Immature natural killer cell (primary cell): ENCODE measurements around the gene CAV2. TPM values are rescaled to one million over a fixed set of nuclear protein-coding genes. Genes with fewer than 3 reads are reported as not detected.
"Not testable (repeated sequence)": the region's sequence is repeated elsewhere in the genome, so short reads cannot be mapped to it uniquely, and the experiment has no call there.

Experiments
- DNase-seq, 3 donors: peaks; one replicate each; pipeline ENCODE4 v3.0.0; 2022; ENCODE audit warnings: mixed read lengths in 1 of 3
- H3K27ac Mint-ChIP-seq, 6 donors: one replicate each; pipeline ENCODE4 v1.8.0; 2020; ENCODE audit warnings: mixed read lengths in 6 of 6, mild to moderate bottlenecking in 5 of 6, inconsistent platforms in 4 of 6, moderate library complexity in 3 of 6
- H3K27me3 Mint-ChIP-seq, 3 donors: one replicate each; pipeline ENCODE4 v1.8.0; 2020 to 2021; ENCODE audit warnings: low read depth in 3 of 3, mild to moderate bottlenecking in 3 of 3, mixed read lengths in 3 of 3, moderate library complexity in 3 of 3, inconsistent platforms in 1 of 3
- H3K36me3 Mint-ChIP-seq, 3 donors: one replicate each; pipeline ENCODE4 v1.8.0; 2020; ENCODE audit warnings: mixed read lengths in 3 of 3, inconsistent platforms in 2 of 3, mild to moderate bottlenecking in 2 of 3
- H3K4me1 Mint-ChIP-seq, 2 donors: one replicate each; pipeline ENCODE4 v1.8.0; 2020; ENCODE audit warnings: inconsistent platforms in 2 of 2, mild to moderate bottlenecking in 2 of 2, mixed read lengths in 2 of 2, moderate library complexity in 1 of 2
- H3K4me3 Mint-ChIP-seq, 5 donors: one replicate each; pipeline ENCODE4 v1.8.0; 2020; ENCODE audit warnings: mild to moderate bottlenecking in 5 of 5, mixed read lengths in 5 of 5, inconsistent platforms in 3 of 5, moderate library complexity in 3 of 5
- H3K9me3 Mint-ChIP-seq, 6 donors: one replicate each; pipeline ENCODE4 v1.8.0; 2020; ENCODE audit warnings: mild to moderate bottlenecking in 6 of 6, mixed read lengths in 6 of 6, inconsistent platforms in 4 of 6, moderate library complexity in 3 of 6
- polyA plus RNA-seq, 3 donors: library from polyadenylated mRNA; unstranded; fragments of 300-500 nt; fragmentation: Illumina TruSeq; gene quantifications; one replicate each; pipeline ENCODE4 v1.2.3, GENCODE V29; 2021

CAV2 gene
- polyA plus RNA-seq, 3 donors from 2014 or later: not detected

DNA sequence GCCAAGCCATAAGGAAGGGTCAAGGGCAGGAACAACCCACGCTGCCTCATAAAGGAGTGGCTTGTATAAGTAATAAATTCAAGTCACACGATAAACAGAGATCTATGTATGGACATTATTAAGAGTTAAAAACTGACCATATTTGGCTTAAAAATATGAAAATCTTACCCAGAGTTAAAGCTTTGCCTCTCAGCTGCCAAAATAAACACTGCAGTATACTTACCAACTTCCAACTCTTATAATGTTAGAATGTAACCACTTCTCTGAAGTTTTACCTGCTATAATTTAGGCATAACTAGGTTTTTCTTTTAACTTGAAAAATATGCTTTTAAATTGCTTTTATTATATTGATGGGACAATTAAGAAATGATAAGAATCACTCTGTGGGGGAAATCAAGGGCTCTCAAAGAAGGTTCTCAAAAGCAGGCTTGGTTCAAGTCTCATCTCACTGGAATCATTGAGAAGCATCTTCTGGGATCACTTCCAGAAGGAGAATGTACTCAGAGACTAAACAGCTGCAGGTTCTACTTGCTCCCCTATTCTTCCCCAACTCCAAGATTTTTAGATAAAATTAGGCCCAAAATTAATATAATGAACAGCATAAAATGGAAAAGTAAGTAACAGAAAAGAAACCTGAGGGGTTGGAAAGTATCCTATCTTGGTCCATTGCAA lies 16.1 kb upstream of the CAV2 start:
- Mint-ChIP-seq H3K27me3 (peaks cover 2 to 13% (median 8%) of the 10 kb centered on the region in 3 donors), H3K4me3 (no peak overlapping the region), H3K4me1 (no peaks in the 10 kb centered on the region), H3K36me3 (no peaks in the 10 kb centered on the region), H3K27ac (no peak overlapping the region), H3K9me3 (no peaks in the 10 kb centered on the region)
- DNase-seq: no peak

DNA sequence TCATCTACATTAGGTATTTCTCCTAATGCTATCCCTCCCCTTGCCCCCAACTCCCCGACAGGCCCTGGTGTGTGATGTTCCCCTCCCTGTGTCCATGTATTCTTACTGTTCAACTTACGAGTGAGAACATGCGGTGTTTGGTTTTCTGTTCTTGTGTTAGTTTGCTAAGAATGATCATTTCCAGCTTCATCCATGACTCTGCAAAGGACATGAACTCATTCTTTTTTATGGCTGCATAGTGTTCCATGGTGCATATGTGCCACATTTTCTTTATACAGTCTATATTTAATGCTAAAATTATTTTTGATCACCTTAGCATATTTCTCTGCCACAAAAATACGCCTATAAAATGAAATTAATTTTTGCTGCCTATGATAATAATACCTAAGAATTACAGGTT lies 15.1 kb upstream of the CAV2 start:
- not testable (repeated sequence) for H3K4me1 Mint-ChIP-seq, H3K9me3 Mint-ChIP-seq

GRCh38 chr7:116487907-116488521 lies 11.5 kb upstream of the CAV2 start:
- Mint-ChIP-seq H3K9me3 (no peaks in the 10 kb centered on the region), H3K36me3 (peaks cover 0 to 3% (median 0%) of the 10 kb centered on the region in 3 donors), H3K4me3 (no peak overlapping the region), H3K27ac (no peak overlapping the region), H3K27me3 (peaks cover 5 to 15% (median 6%) of the 10 kb centered on the region in 3 donors), H3K4me1 (no peaks in the 10 kb centered on the region)
- no peak for DNase-seq

More for the DNA sequence above, 15.1 kb upstream of the CAV2 start:
- H3K27me3 Mint-ChIP-seq: peaks cover 5 to 13% (median 6%) of the 10 kb centered on the region in 3 donors
- H3K36me3 Mint-ChIP-seq, DNase-seq, H3K27ac Mint-ChIP-seq, H3K4me3 Mint-ChIP-seq: not testable (repeated sequence)

- H3K27me3 Mint-ChIP-seq: peaks cover 3 to 7% (median 3%) of the 10 kb centered on the region in 3 donors
- DNase-seq: no peak
- no peaks in the 10 kb centered on the region for H3K4me1 Mint-ChIP-seq
- H3K4me3 Mint-ChIP-seq: no peak overlapping the region
- no peak overlapping the region for H3K27ac Mint-ChIP-seq
- H3K36me3 Mint-ChIP-seq: peaks cover 0 to 3% (median 0%) of the 10 kb centered on the region in 3 donors
- no peaks in the 10 kb centered on the region for H3K9me3 Mint-ChIP-seq
Measured at GRCh38 chr7:116490351-116490750, 9.2 kb upstream of the CAV2 start.

DNA sequence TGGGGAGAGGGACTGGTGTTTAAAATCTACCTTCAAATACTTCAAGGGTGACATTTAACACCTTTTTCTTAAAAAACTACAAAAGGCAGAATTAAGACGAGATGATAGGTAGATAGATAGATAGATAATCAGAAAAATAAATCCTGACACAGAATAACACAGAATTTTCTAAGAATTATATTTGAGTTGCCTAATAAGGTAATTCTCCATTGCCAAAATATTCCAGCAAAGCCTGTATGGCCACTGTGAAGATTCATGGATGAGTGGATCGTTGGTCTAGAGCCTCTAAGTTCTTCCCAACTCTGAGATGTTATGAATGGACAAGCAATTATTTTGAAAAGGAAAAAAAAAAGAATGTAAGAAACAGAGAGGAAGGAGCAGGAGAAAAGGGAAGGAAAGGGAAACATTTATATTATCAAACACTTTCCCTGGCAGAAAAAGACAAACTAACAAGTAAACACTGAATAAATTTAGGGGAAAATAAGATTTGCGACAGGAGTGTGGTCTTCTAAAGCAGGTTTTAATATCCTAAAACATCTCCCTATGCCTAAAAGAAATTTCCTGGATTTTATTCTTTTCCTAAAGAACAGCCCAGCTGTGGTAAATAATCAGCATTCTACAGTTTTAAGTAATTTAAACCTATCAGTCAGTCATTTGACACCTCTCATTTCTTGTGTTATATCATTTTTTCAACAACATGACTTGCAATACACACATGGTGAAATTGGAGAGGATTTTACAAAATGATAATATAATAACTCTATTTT lies 7.5 kb upstream of the CAV2 start:
- peaks cover 0 to 3% (median 0%) of the 10 kb centered on the region in 3 donors for H3K36me3 Mint-ChIP-seq
- peaks cover 0 to 6% (median 6%) of the 10 kb centered on the region in 3 donors for H3K27me3 Mint-ChIP-seq
- no peak overlapping the region for H3K4me3 Mint-ChIP-seq
- DNase-seq: no peak
- no peaks in the 10 kb centered on the region for H3K9me3 Mint-ChIP-seq
- no peaks in the 10 kb centered on the region for H3K4me1 Mint-ChIP-seq
- no peak overlapping the region for H3K27ac Mint-ChIP-seq

GRCh38 chr7:116492654-116493109 lies 6.9 kb upstream of the CAV2 start:
- Mint-ChIP-seq H3K4me3 (no peak overlapping the region), H3K9me3 (peaks cover 0 to 1% (median 0%) of the 10 kb centered on the region in 6 donors), H3K4me1 (no peaks in the 10 kb centered on the region), H3K27me3 (peaks cover under 1 to 9% (median 6%) of the 10 kb centered on the region in 3 donors), H3K36me3 (peaks cover 0 to 3% (median 0%) of the 10 kb centered on the region in 3 donors), H3K27ac (no peak overlapping the region)
- no peak for DNase-seq

DNA sequence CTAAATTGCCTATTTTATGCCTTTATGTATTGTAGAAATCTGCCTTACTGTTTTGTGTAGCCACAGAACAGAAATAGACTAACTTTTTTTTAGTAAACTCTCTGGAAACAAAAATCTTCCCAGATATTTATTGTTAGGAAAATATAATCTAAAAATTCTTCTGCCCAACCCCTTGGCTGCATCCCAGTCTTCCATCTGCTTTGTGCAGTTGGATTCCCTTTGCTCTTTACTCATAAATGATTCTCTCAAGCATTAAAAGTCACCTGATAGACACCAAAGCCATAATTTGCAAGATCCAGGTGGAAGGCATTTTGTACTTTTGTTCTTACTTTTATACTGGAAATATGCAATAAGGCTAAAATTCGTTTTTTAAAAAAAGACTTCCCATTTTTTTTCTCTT lies 6.1 kb upstream of the CAV2 start:
- H3K4me3 Mint-ChIP-seq: no peak overlapping the region
- no peak overlapping the region for H3K27ac Mint-ChIP-seq
- H3K27me3 Mint-ChIP-seq: peaks cover 2 to 11% (median 10%) of the 10 kb centered on the region in 3 donors
- H3K9me3 Mint-ChIP-seq: peaks cover 0 to 3% (median 0%) of the 10 kb centered on the region in 6 donors
- H3K36me3 Mint-ChIP-seq: peaks cover 0 to 3% (median 0%) of the 10 kb centered on the region in 3 donors
- DNase-seq: no peak
- H3K4me1 Mint-ChIP-seq: peaks cover 0 to 2% of the 10 kb centered on the region in 2 donors

GRCh38 chr7:116494472-116494871 lies 5.1 kb upstream of the CAV2 start:
- Mint-ChIP-seq H3K9me3 (peaks cover 0 to 5% (median 0%) of the 10 kb centered on the region in 6 donors), H3K4me3 (no peak overlapping the region), H3K4me1 (peaks cover 5% of the 10 kb centered on the region in 2 donors), H3K36me3 (peaks cover 0 to 3% (median 0%) of the 10 kb centered on the region in 3 donors), H3K27me3 (peaks cover 6 to 11% (median 9%) of the 10 kb centered on the region in 3 donors), H3K27ac (no peak overlapping the region)
- no peak for DNase-seq

DNA sequence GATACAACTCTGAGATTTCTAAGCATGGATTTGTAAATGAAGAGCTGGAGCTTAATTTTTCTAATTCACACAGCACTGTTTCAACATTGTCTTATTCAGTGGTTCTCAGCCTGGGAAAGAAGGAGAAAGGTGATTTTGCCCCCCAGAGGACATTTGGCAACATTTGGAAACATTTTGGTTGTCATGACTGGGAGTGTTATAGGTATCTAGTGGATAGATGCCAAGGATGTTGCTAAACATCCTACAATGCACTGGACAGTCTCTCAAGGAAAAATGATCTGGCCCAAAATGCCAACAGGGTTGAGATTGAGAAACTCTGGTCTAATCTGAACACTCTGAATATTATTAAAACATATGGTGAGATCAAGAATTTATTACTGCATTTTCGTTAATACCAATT lies 3.8 kb upstream of the CAV2 start:
- DNase-seq: no peak
- no peak overlapping the region for H3K27ac Mint-ChIP-seq

DNA sequence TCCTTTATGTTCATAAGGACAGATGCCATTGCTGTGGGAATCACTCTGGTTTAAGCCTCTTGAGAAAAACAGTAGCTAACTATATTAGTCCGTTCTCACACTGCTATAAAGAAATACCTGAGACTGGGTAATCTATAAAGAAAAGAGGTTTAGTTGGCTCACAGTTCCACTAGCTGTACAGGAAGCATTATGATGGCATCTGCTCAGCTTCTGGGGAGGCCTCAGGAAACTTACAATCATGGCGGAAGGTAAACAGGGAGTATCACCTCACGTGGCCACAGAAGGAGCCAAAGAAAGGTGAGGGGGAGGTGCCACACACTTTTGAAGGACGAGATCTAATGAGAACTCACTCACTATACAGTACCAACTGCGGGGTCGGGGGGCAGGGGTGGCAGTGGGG lies 2.9 kb upstream of the CAV2 start:
- DNase-seq: no peak
- Mint-ChIP-seq H3K4me1 (peaks cover 16 to 17% of the 10 kb centered on the region in 2 donors), H3K4me3 (no peak overlapping the region), H3K27ac (no peak overlapping the region), H3K27me3 (peaks cover 18 to 21% (median 20%) of the 10 kb centered on the region in 3 donors), H3K36me3 (no peaks in the 10 kb centered on the region), H3K9me3 (peaks cover 0 to 5% (median 0%) of the 10 kb centered on the region in 6 donors)

More for the DNA sequence above, 3.8 kb upstream of the CAV2 start:
- Mint-ChIP-seq H3K27me3 (peaks cover 13 to 19% (median 17%) of the 10 kb centered on the region in 3 donors), H3K36me3 (peaks cover 0 to 3% (median 0%) of the 10 kb centered on the region in 3 donors), H3K9me3 (peaks cover 0 to 5% (median 0%) of the 10 kb centered on the region in 6 donors), H3K4me1 (peaks cover 13% of the 10 kb centered on the region in 2 donors), H3K4me3 (no peak overlapping the region)

GRCh38 chr7:116497708-116498107 lies 1.8 kb upstream of the CAV2 start:
- Mint-ChIP-seq H3K36me3 (no peaks in the 10 kb centered on the region), H3K27me3 (peaks cover 17 to 21% (median 20%) of the 10 kb centered on the region in 3 donors), H3K4me1 (peaks cover 16 to 17% of the 10 kb centered on the region in 2 donors), H3K9me3 (peaks cover 0 to 5% (median 0%) of the 10 kb centered on the region in 6 donors), H3K4me3 (peak overlapping the region in 2 of 5 donors; percentile 11 to 41), H3K27ac (no peak overlapping the region)
- no peak for DNase-seq

- Mint-ChIP-seq H3K4me3 (peak overlapping the region; percentile 50 to 74 (median 71)), H3K27me3 (peaks cover 24% of the 10 kb centered on the region in 3 donors), H3K27ac (no peak overlapping the region), H3K9me3 (peaks cover 0 to 5% (median 0%) of the 10 kb centered on the region in 6 donors), H3K4me1 (peaks cover 16 to 17% of the 10 kb centered on the region in 2 donors), H3K36me3 (no peaks in the 10 kb centered on the region)
- DNase-seq: no peak
Measured at GRCh38 chr7:116500078-116500853, 728 bp downstream of the CAV2 start.
